Endothelial cell of umbilical vein (primary cell): ENCODE data around the gene FBL. TPM values are rescaled to one million over a fixed set of nuclear protein-coding genes. Genes with fewer than 3 reads are reported as not detected.

Experiments
- BruUV-seq: library from RNA; stranded (reverse); fragments of 400-500 nt; replicated peaks from 2 replicates; lab custom pipeline; 2021; lab: Mats Ljungman, UMichigan
- CTCF ChIA-PET: fragments of 300-600, 350-600 bp; sonication (Branson Sonifier 250); formaldehyde crosslinking; loops from one replicate; lab custom pipeline; 2021; ENCODE audit warnings: antibody characterized with exemption, inconsistent platforms; lab: Charles Lee
- POLR2A ChIA-PET: fragments of 300-600, 350-600 bp; sonication (Branson Sonifier 250); formaldehyde crosslinking; loops from one replicate; lab custom pipeline; 2021; ENCODE audit warnings: antibody characterized with exemption, inconsistent platforms; lab: Charles Lee
- DNase-seq: peaks from one replicate; pipeline ENCODE4 v3.0.0-alpha.2; 2011; ENCODE audit warnings: low read depth, low spot score
- FAIRE-seq: peaks from 2 replicates; lab custom pipeline; 2011; peaks lifted over from hg19 to GRCh38; lab: Jason Lieb, UNC
- H2AFZ ChIP-seq: 2 replicates; pipeline ENCODE4 v1.6.0; 2012; ENCODE audit warnings: low read depth, low read length, control low read depth, inconsistent platforms
- H3K27ac ChIP-seq: 2 replicates; pipeline ENCODE4 v1.5.1; 2011; ENCODE audit warnings: low read depth, mild to moderate bottlenecking, control low read depth, low read length, moderate library complexity; ENCODE audit not compliant: insufficient read depth
- H3K27me3 ChIP-seq, 2 experiments: 2 replicates each; pipeline versions ENCODE4 v1.6.0 to v1.6.1; 2011; ENCODE audit warnings: low read length in 2 of 2, mixed read lengths in 1 of 2; ENCODE audit not compliant: control insufficient read depth in 2 of 2, insufficient read depth in 2 of 2
- H3K36me3 ChIP-seq, 2 experiments: 2 replicates in 1 of 2; 3 replicates in 1 of 2; pipeline ENCODE4 v1.5.1; 2011; ENCODE audit warnings: low read length in 2 of 2, mild to moderate bottlenecking in 1 of 2, moderate library complexity in 1 of 2; ENCODE audit not compliant: control insufficient read depth in 2 of 2, insufficient read depth in 2 of 2; ENCODE audit errors: extremely low read depth in 1 of 2
- H3K4me1 ChIP-seq: 3 replicates; pipeline ENCODE4 v1.5.1; 2011; ENCODE audit warnings: mild to moderate bottlenecking, low read length; ENCODE audit not compliant: control insufficient read depth, insufficient read depth; ENCODE audit errors: extremely low read depth
- H3K4me2 ChIP-seq: 2 replicates; pipeline ENCODE4 v1.6.1; 2011; ENCODE audit warnings: low read length, control low read depth, mixed read lengths; ENCODE audit not compliant: insufficient read depth
- H3K4me3 ChIP-seq, 3 experiments: fragments of 200-600 bp in 1 of 3; sonication (generic), shearing (Covaris generic) in 1 of 3; replicated peaks in 1 of 3; 2 replicates each; pipeline ENCODE4 v1.5.1; 2011 to 2016; ENCODE audit warnings: control low read depth in 3 of 3, low read length in 3 of 3, mild to moderate bottlenecking in 2 of 3, inconsistent platforms in 1 of 3, low read depth in 1 of 3, moderate library complexity in 1 of 3; ENCODE audit not compliant: insufficient read depth in 1 of 3
- H3K79me2 ChIP-seq: 2 replicates; pipeline ENCODE4 v1.6.0; 2012; ENCODE audit warnings: low read length, inconsistent platforms; ENCODE audit not compliant: control insufficient read depth, insufficient read depth
- H3K9ac ChIP-seq: replicated peaks from 2 replicates; pipeline ENCODE3; 2011; ENCODE audit warnings: low read length, control low read depth; ENCODE audit not compliant: insufficient read depth; ENCODE audit errors: extremely low read depth
- H3K9me1 ChIP-seq: replicated peaks from 3 replicates; pipeline ENCODE4 v1.6.0; 2011; ENCODE audit warnings: mild to moderate bottlenecking, low read length; ENCODE audit not compliant: control insufficient read depth, insufficient read depth; ENCODE audit errors: extremely low read depth
- H3K9me3 ChIP-seq: replicated peaks from 2 replicates; pipeline ENCODE4 v1.5.1; 2012; ENCODE audit warnings: low read length, inconsistent platforms; ENCODE audit not compliant: control insufficient read depth, insufficient read depth
- H4K20me1 ChIP-seq: replicated peaks from 2 replicates; pipeline ENCODE3; 2011; ENCODE audit warnings: mild to moderate bottlenecking, low read length; ENCODE audit not compliant: control insufficient read depth, insufficient read depth; ENCODE audit errors: extremely low read depth
- EZH2 ChIP-seq: IDR thresholded peaks from 2 replicates; pipeline ENCODE4 v1.6.1; 2012; ENCODE audit warnings: borderline replicate concordance, low read depth, mild to moderate bottlenecking, moderate library complexity, low read length, inconsistent platforms; ENCODE audit not compliant: severe bottlenecking
- FOS ChIP-seq: IDR thresholded peaks from 2 replicates; pipeline ENCODE4 v1.6.1; 2011; ENCODE audit warnings: mild to moderate bottlenecking, low read length, moderate library complexity, borderline replicate concordance; ENCODE audit not compliant: insufficient read depth
- GATA2 ChIP-seq: IDR thresholded peaks from 2 replicates; pipeline ENCODE4 v1.7.0; 2011; ENCODE audit warnings: low read depth, mild to moderate bottlenecking, moderate library complexity, mixed read lengths, low read length; ENCODE audit not compliant: insufficient read length, insufficient read depth
- JUN ChIP-seq: IDR thresholded peaks from 2 replicates; pipeline ENCODE4 v1.6.1; 2011; ENCODE audit warnings: borderline replicate concordance, low read depth; ENCODE audit not compliant: insufficient read length, insufficient read depth
- MYC ChIP-seq: IDR thresholded peaks from one replicate; pipeline ENCODE4 v1.6.1; 2011; ENCODE audit warnings: mild to moderate bottlenecking, low read depth, low read length
- POLR2A ChIP-seq: IDR thresholded peaks from 2 replicates; pipeline ENCODE4 v1.6.1; 2012; ENCODE audit warnings: low read depth, mild to moderate bottlenecking, control low read depth, low read length
- POLR2AphosphoS5 ChIP-seq: IDR thresholded peaks from 2 replicates; pipeline ENCODE4 v1.6.1; 2012; ENCODE audit warnings: low read depth, mild to moderate bottlenecking, control low read depth, low read length, moderate library complexity; ENCODE audit not compliant: insufficient read depth
- dilution Hi-C: fragments of 300-500 bp; cut with MboI; formaldehyde crosslinking; loops from one replicate; pipeline ENCODE4 v1.15.0; 2019; ENCODE audit warnings: low sequenced_read_pairs; ENCODE audit not compliant: extremely low pct_ligation_motif_present
- intact Hi-C: fragments of 100-400 bp; cut with micrococcal nuclease; formaldehyde crosslinking; loops from one replicate; pipeline ENCODE4 v1.10.0; 2022
- polyA plus RNA-seq, 4 experiments: library from polyadenylated mRNA; depleted of rRNA in 3 of 4; stranded (reverse) in 3 of 4; unstranded in 1 of 4; fragments of >200 nt; gene quantifications; 2 replicates each; pipeline versions ENCODE4 v1.2.1 to v1.2.3, GENCODE V29; 2011 to 2012; ENCODE audit warnings: missing spikeins in 1 of 4
- total RNA-seq: library from RNA; stranded (reverse); gene quantifications from 2 replicates; pipeline ENCODE4 v1.2.3, GENCODE V29; 2021
- TF ChIP-seq, protein P1 (sequence below), 2 donors: IDR thresholded peaks; 1 replicate in 1 of 2; 2 replicates in 1 of 2; pipeline ENCODE4 v1.5.1; 2011; ENCODE audit warnings: low read length in 2 of 2, mild to moderate bottlenecking in 2 of 2, moderate library complexity in 2 of 2, control low read depth in 1 of 2, inconsistent platforms in 1 of 2, low read depth in 1 of 2; ENCODE audit not compliant: insufficient read depth in 1 of 2; ENCODE audit errors: extremely low read depth in 1 of 2
- TF ChIP-seq, protein P2 (sequence below): IDR thresholded peaks from 2 replicates; pipeline ENCODE4 v1.6.1; 2011; ENCODE audit not compliant: insufficient read depth, insufficient read length

FBL gene
- total and polyA plus RNA-seq, 2 donors (not counting 3 experiments of a cell fraction or from before 2014, with no cell fraction given) = 271 to 473 TPM

DNA sequence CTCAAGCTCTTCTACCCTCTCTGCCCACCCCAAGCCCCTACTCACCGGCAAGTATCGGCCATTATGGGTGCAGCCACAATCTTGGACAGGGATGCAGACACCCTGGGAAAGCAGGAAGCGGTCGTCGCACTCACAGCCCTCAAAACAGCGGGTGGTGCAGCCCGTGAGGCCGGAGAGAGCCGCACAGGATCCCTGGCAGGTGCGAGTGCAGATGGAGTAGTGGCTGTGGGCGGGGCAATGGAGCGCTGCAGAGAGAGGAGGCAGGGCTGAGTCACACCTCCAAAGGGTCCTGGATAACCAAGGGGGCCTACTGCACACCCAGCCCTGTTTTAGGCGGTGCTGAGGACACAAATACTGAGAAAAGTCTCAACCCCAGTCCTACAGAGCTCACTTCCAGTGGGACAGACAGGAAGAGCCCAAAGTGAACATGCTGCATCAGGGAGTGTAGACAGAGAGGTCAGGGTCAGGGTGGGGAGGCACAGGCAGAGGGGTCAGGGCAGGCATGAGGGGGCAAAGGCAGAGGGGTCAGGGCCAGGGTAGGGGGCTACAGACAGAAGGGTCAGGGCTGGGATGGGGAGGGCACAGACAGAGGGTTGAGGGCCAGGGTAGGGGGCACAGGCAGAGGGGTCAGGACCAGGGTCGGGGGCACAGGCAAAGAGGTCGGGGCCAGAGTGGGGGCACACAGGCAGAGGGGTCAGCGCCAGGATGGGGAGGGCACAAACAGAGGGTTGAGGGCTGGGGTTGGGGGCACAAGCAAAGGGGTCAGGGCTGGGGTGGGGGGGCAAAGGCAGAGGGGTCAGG lies 24.2 kb upstream of the FBL start:
- intact Hi-C loops (no loop called here), dilution Hi-C loops (no loop called here)
- H2AFZ ChIP-seq = no peak overlapping the region
- H3K9ac ChIP-seq = no peak overlapping the region
- H3K79me2 ChIP-seq = no peaks in the 10 kb centered on the region
- no peaks in the 10 kb centered on the region for H3K9me1 ChIP-seq
- no peak for TF ChIP-seq POLR2AphosphoS5
- TF ChIP-seq, protein P1, sequence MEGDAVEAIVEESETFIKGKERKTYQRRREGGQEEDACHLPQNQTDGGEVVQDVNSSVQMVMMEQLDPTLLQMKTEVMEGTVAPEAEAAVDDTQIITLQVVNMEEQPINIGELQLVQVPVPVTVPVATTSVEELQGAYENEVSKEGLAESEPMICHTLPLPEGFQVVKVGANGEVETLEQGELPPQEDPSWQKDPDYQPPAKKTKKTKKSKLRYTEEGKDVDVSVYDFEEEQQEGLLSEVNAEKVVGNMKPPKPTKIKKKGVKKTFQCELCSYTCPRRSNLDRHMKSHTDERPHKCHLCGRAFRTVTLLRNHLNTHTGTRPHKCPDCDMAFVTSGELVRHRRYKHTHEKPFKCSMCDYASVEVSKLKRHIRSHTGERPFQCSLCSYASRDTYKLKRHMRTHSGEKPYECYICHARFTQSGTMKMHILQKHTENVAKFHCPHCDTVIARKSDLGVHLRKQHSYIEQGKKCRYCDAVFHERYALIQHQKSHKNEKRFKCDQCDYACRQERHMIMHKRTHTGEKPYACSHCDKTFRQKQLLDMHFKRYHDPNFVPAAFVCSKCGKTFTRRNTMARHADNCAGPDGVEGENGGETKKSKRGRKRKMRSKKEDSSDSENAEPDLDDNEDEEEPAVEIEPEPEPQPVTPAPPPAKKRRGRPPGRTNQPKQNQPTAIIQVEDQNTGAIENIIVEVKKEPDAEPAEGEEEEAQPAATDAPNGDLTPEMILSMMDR (IDR thresholded peaks at IDR 0.05; ENCODE audit: extremely low read depth in 1 of 2, insufficient read depth in 1 of 2, low read depth in 1 of 2, low read length in 2 of 2) = no peak
- TF ChIP-seq MYC = no peak
- no peak for TF ChIP-seq GATA2
- TF ChIP-seq, protein P2, sequence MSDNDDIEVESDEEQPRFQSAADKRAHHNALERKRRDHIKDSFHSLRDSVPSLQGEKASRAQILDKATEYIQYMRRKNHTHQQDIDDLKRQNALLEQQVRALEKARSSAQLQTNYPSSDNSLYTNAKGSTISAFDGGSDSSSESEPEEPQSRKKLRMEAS = no peak
- TF ChIP-seq JUN = no peak
- no peak for TF ChIP-seq EZH2
- TF ChIP-seq POLR2A = no peak
- TF ChIP-seq FOS = no peak
- DNase-seq (no peak), FAIRE-seq (no peak)
- no peak overlapping the region for H3K27ac ChIP-seq
- no peaks in the 10 kb centered on the region for H3K9me3 ChIP-seq
- BruUV-seq = no TSS peak
- H3K4me3 ChIP-seq = no peak overlapping the region
- no peaks in the 10 kb centered on the region for H3K4me1 ChIP-seq
- H3K4me2 ChIP-seq = no peak overlapping the region
- H4K20me1 ChIP-seq = no peaks in the 10 kb centered on the region
- ChIA-PET CTCF (no interaction called here), POLR2A (no interaction called here)
- H3K27me3 ChIP-seq = no peaks in the 10 kb centered on the region
- H3K36me3 ChIP-seq = no peaks in the 10 kb centered on the region
